ENCODE data around the gene HTR5A. TPM values are rescaled to one million over a fixed set of nuclear protein-coding genes. Genes with fewer than 3 reads are reported as not detected.

HTR5A gene
- total and polyA plus RNA-seq, 2 experiments from 2014 or later = not detected

DNA sequence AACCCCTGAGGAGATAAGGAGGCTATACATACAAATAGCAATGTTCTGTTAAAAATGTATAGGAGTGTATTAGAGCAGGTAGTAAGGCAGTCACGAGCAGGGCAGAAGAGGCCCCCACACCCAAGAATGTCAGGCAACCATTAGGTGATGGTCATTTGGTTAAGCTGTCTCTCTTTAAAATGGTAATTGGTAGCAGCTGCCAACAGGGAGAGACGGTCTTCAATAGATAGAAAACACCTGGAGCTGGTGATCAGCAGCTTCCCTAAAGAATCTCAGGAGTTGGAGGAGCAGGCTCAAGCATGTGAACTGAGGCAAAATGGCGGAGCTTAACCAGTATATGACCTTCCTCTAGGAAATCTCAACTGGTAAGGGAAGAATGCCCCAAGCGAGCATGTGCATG lies 26.4 kb upstream of the HTR5A start:
- Histone ChIP-seq H3K36me3 (replicated peaks; ENCODE audit: insufficient read depth, low read depth) (no peaks in the 10 kb centered on the region), H3K4me3 (no peak overlapping the region), H3K79me2 (no peaks in the 10 kb centered on the region), H3K4me2 (no peak overlapping the region), H3K27ac (no peak overlapping the region), H3K9me3 (ENCODE audit: low read depth) (no peaks in the 10 kb centered on the region), H3K4me1 (ENCODE audit: insufficient read depth) (no peaks in the 10 kb centered on the region), H2AFZ (no peak overlapping the region), H4K20me1 (ENCODE audit: insufficient read depth, poor library complexity, severe bottlenecking) (no peaks in the 10 kb centered on the region), H3K27me3 (no peaks in the 10 kb centered on the region), H3K9me2 (replicated peaks; ENCODE audit: insufficient read depth) (no peaks in the 10 kb centered on the region)
- DNase-seq (ENCODE audit: low spot score) = no peak
- TF ChIP-seq, protein P1, sequence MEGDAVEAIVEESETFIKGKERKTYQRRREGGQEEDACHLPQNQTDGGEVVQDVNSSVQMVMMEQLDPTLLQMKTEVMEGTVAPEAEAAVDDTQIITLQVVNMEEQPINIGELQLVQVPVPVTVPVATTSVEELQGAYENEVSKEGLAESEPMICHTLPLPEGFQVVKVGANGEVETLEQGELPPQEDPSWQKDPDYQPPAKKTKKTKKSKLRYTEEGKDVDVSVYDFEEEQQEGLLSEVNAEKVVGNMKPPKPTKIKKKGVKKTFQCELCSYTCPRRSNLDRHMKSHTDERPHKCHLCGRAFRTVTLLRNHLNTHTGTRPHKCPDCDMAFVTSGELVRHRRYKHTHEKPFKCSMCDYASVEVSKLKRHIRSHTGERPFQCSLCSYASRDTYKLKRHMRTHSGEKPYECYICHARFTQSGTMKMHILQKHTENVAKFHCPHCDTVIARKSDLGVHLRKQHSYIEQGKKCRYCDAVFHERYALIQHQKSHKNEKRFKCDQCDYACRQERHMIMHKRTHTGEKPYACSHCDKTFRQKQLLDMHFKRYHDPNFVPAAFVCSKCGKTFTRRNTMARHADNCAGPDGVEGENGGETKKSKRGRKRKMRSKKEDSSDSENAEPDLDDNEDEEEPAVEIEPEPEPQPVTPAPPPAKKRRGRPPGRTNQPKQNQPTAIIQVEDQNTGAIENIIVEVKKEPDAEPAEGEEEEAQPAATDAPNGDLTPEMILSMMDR (IDR thresholded peaks at IDR 0.05; ENCODE audit: poor library complexity) = no peak
- no peak for TF ChIP-seq EZH2 (IDR thresholded peaks at IDR 0.05; ENCODE audit: borderline replicate concordance)
- TF ChIP-seq EZH2phosphoT487 (IDR thresholded peaks at IDR 0.05; ENCODE audit: low read depth, severe bottlenecking, unreplicated experiment) = no peak
- 81% methylated on average over 4 of the region's 4 CpGs for WGBS (ENCODE audit: low lambda C conversion rate, missing lambda C conversion rate)

DNA sequence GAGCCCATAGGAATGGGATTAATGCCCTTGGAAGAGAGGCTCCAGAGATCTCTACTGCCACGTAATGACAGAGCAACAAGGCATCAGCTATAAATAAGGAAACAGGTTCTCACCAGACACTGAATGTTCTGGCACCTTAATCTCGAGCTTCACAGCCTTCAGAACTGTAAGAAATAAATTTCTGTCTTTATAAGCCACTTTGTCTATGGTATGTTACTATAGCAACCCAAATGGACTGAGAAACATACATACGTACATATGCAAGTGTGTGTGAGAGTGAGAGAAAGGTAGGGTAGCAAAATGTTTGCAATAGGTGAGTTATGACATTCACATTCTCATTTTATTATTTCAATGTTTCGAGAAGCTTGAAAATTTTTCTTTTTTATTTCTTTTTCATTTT lies 22.1 kb upstream of the HTR5A start:
- H3K4me3 ChIP-seq = no peak overlapping the region
- no peaks in the 10 kb centered on the region for H3K79me2 ChIP-seq
- 78% methylated on average over 4 of the region's 4 CpGs for WGBS (ENCODE audit: low lambda C conversion rate, missing lambda C conversion rate)
- H3K9me2 ChIP-seq (replicated peaks; ENCODE audit: insufficient read depth) = no peaks in the 10 kb centered on the region
- TF ChIP-seq, protein P1 (IDR thresholded peaks at IDR 0.05; ENCODE audit: poor library complexity) = no peak
- no peak for TF ChIP-seq EZH2phosphoT487 (IDR thresholded peaks at IDR 0.05; ENCODE audit: low read depth, severe bottlenecking, unreplicated experiment)
- no peak for TF ChIP-seq EZH2 (IDR thresholded peaks at IDR 0.05; ENCODE audit: borderline replicate concordance)
- DNase-seq (ENCODE audit: low spot score) = no peak
- no peaks in the 10 kb centered on the region for H3K4me1 ChIP-seq (ENCODE audit: insufficient read depth)
- H3K4me2 ChIP-seq = no peak overlapping the region
- H2AFZ ChIP-seq = no peak overlapping the region
- no peaks in the 10 kb centered on the region for H3K27me3 ChIP-seq
- no peaks in the 10 kb centered on the region for H4K20me1 ChIP-seq (ENCODE audit: insufficient read depth, poor library complexity, severe bottlenecking)
- no peaks in the 10 kb centered on the region for H3K36me3 ChIP-seq (replicated peaks; ENCODE audit: insufficient read depth, low read depth)
- no peak overlapping the region for H3K27ac ChIP-seq
- H3K9me3 ChIP-seq (ENCODE audit: low read depth) = no peaks in the 10 kb centered on the region

DNA sequence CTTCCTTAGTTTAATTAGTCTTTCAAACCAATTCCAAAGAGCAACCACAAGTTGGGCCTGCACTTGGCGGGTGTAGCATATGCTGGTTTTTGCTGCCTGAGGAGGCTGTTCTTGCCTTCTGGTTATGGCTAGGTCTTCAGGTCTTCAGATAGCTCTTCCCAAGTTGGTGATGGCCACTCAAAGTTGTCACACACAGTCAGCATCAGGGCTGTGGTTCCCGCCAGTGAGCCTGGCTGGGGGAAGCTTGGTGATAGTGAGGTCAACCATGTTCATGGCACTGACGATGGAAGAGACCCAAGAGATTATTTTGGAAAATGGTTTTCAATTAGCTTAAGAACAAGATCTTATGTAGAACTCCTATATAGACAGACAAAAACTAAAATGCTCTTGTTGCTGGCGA lies 18.8 kb upstream of the HTR5A start:
- H3K27ac ChIP-seq = no peak overlapping the region
- H2AFZ ChIP-seq = no peak overlapping the region
- no peaks in the 10 kb centered on the region for H3K9me2 ChIP-seq (replicated peaks; ENCODE audit: insufficient read depth)
- H3K4me2 ChIP-seq = no peak overlapping the region
- H4K20me1 ChIP-seq (ENCODE audit: insufficient read depth, poor library complexity, severe bottlenecking) = no peaks in the 10 kb centered on the region
- no peaks in the 10 kb centered on the region for H3K36me3 ChIP-seq (replicated peaks; ENCODE audit: insufficient read depth, low read depth)
- no peaks in the 10 kb centered on the region for H3K79me2 ChIP-seq
- H3K27me3 ChIP-seq = no peaks in the 10 kb centered on the region
- H3K4me1 ChIP-seq (ENCODE audit: insufficient read depth) = no peaks in the 10 kb centered on the region
- WGBS (ENCODE audit: low lambda C conversion rate, missing lambda C conversion rate) = 91% methylated on average over 4 of the region's 4 CpGs
- no peak overlapping the region for H3K4me3 ChIP-seq
- DNase-seq (ENCODE audit: low spot score) = no peak
- TF ChIP-seq EZH2 (IDR thresholded peaks at IDR 0.05; ENCODE audit: borderline replicate concordance) (no peak), EZH2phosphoT487 (IDR thresholded peaks at IDR 0.05; ENCODE audit: low read depth, severe bottlenecking, unreplicated experiment) (no peak)
- H3K9me3 ChIP-seq (ENCODE audit: low read depth) = no peaks in the 10 kb centered on the region

DNA sequence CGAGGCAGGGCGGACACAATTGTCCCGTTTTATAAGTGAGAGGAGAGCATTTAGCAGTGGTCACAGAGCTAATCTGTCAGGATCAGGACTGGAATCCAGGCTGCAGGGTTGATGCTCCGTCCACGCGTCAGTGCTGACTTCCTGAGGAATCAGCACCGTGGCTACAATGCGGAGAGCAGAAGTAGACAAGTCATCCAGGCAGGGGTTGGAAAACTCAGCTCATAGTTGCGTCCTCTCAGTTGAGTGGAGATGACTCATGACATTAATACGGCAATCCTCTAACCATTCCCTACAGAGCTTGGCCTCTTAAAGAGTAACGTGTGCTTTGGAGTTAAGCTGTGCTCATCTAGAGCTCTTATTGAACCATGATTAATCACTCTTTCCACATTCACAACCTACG lies 17.1 kb upstream of the HTR5A start:
- Histone ChIP-seq H3K9me3 (ENCODE audit: low read depth) (no peaks in the 10 kb centered on the region), H3K36me3 (replicated peaks; ENCODE audit: insufficient read depth, low read depth) (no peaks in the 10 kb centered on the region), H3K4me3 (no peak overlapping the region), H4K20me1 (ENCODE audit: insufficient read depth, poor library complexity, severe bottlenecking) (no peaks in the 10 kb centered on the region), H3K4me2 (no peak overlapping the region), H3K9me2 (replicated peaks; ENCODE audit: insufficient read depth) (no peaks in the 10 kb centered on the region), H2AFZ (no peak overlapping the region), H3K27ac (no peak overlapping the region), H3K79me2 (no peaks in the 10 kb centered on the region), H3K4me1 (ENCODE audit: insufficient read depth) (no peaks in the 10 kb centered on the region), H3K27me3 (no peaks in the 10 kb centered on the region)
- TF ChIP-seq, protein P1 (IDR thresholded peaks at IDR 0.05; ENCODE audit: poor library complexity) = no peak
- TF ChIP-seq EZH2 (IDR thresholded peaks at IDR 0.05; ENCODE audit: borderline replicate concordance) (no peak), EZH2phosphoT487 (IDR thresholded peaks at IDR 0.05; ENCODE audit: low read depth, severe bottlenecking, unreplicated experiment) (no peak)
- DNase-seq (ENCODE audit: low spot score) = no peak
- WGBS (ENCODE audit: low lambda C conversion rate, missing lambda C conversion rate) = 72% methylated on average over 12 of the region's 12 CpGs
